HG03045 (cell line): ENCODE results near the gene RAPGEF2.
"Not testable (repeated sequence)": the region's sequence is repeated elsewhere in the genome, so short reads cannot be mapped to it uniquely, and the experiment has no call there.

ENCODE experiments used
- ATAC-seq: cut with Tn5 transposase; IDR thresholded peaks from one replicate; pipeline ENCODE4 v1.9.1; 2021; ENCODE audit warnings: mild to moderate bottlenecking, moderate library complexity; ENCODE audit not compliant: unreplicated experiment

The RAPGEF2 gene

GRCh38 chr4:159102622-159103383 lies at the start of gene RAPGEF2:
TSS of gene RAPGEF2 (plus strand) at chr4:159103079. CDS start at chr4:159104163, 1,084 bp downstream.
- peak; percentile 85 for ATAC-seq

- no peak for ATAC-seq
Observed at GRCh38 chr4:159055833-159056232, 47.0 kb upstream of the RAPGEF2 start.

GRCh38 chr4:159060161-159060560 lies 42.7 kb upstream of the RAPGEF2 start:
- no peak for ATAC-seq

GRCh38 chr4:159062381-159062780 lies 40.5 kb upstream of the RAPGEF2 start:
- ATAC-seq = no peak

DNA sequence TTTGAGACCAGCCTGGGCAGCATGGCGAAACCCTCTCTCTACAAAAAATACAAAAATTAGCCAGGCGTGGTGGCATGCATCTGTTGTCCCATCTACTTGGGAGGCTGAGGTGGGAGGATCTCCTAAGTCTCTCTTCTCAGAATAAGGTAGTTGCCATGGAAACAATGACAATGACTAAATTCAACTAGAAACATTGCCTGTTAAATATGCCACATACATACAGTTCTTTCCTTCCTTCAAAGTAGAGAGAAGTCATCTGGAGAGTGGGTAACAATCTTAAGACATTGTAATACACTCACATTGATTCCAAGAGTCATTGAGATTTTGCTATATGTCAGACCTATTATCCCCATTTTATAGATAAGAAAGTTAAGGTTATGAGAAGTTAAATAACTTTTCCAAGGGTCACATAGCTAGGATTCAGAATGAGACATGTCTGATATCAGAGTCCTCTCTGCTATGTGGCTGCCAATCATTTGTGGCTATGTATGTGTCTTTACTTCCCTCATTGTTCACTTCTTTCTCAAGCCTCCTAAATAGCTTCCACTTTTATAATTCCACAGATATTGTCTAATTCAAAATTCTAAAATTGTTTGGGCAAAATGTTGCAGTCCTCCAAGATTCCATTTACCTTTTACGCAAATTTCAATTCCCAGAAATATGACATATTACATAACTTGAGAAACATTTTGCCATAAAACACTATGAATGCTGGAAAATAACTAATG lies 37.2 kb upstream of the RAPGEF2 start:
- no peak for ATAC-seq

- not testable (repeated sequence) for ATAC-seq
Observed at GRCh38 chr4:159068139-159068538, 34.7 kb upstream of the RAPGEF2 start.

DNA sequence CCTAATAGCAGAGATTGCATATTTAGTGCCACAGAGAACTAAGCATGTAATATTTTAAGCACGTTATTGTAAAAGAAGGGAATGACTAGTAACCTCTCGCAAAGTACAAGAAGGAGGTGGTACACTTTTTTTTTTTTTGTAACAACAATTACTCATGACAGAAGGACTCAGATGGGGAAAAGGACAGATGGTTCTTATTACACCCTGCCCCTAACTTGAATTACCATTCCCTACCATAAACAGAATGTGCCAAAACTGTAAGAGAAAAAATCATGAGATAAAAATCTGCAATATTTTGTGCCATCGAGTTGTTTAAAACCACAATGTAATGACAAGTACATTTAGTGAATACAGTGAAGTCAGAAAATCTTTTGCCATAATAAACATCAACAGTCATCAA lies 33.0 kb upstream of the RAPGEF2 start:
- no peak for ATAC-seq

DNA sequence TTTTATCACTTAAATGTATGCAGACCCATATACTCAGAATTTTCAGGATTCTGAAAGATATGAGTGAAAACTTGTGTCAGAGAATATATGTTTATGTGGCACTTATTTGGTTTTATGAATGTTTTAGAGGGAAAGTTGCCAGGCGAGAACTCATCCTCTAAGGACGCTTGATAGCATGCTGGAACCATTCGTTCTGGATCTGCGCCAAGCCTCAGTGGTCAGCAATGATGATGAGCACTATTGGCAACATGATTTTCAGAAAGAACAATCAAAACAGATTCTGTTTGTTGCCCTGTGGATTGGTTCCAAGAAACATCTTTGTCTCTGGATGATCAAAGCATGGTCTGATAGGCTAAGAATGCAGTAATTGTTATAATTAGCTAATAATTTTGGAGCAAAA lies 32.1 kb upstream of the RAPGEF2 start:
- no peak for ATAC-seq

- ATAC-seq = no peak
Observed at GRCh38 chr4:159071178-159071968, 31.5 kb upstream of the RAPGEF2 start.

DNA sequence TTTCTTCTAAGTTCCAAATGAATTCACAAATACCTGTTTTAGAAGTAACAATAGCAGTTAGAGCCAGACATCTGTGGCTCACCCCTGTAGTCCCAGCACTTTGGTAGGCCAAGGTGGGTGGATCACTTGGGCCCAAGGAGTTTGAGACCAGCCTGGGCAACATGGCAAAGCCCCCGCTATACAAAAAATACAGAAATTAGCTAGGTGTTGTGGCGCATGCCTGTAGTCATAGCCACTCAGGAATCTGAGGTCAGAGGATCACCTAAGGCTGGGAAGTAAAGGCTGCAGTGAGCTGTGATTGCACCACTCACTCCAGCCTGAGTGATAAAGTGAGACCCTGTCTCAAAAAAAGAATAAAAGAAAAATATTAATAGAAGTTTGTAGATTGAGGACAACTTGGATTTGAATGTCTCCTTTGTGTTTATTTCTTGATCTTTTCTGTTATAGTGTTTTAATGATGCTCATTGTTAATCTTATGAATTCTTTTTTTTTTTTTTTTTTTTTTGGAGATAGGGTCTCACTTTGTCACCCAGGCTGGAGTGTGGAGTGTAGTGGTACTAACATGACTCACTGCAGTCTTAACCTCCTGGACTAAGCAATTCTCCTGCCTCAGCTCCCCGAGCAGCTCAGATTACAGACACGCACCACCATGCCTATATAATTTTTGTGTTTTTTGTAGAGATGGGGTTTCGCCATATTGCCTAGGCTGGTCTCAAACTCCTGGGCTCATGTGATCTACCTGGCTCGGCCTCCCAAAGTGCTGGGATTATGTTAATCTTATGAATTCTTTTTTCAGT lies 30.7 kb upstream of the RAPGEF2 start:
- ATAC-seq = no peak

GRCh38 chr4:159075531-159075932 lies 27.3 kb upstream of the RAPGEF2 start:
- ATAC-seq = no peak

- ATAC-seq = not testable (repeated sequence)
Observed at GRCh38 chr4:159077018-159077417, 25.9 kb upstream of the RAPGEF2 start.

- ATAC-seq = peak; percentile 95
Observed at GRCh38 chr4:159077702-159078495, 25.0 kb upstream of the RAPGEF2 start.

DNA sequence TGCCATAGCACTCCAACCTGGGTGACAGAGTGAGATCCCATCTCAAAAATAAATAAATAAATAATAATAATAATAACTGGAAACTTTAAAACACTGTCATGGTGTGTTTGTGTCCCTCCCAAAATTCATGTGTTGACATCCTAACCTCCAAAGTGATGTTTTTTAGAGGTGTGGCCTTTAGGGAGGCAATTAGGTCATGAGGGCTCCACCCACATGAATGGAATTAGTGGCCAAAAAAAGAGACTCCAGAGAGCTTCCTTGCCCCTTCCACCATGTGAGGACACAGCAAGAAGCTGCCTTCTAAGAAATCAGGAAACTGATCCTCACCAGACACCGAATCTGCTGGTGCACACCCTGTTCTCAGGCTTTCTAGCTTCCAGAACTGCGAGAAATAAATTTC lies 23.8 kb upstream of the RAPGEF2 start:
- ATAC-seq = no peak

- ATAC-seq = no peak
Observed at GRCh38 chr4:159086606-159087005, 16.3 kb upstream of the RAPGEF2 start.

- ATAC-seq = no peak
Observed at GRCh38 chr4:159090255-159090654, 12.6 kb upstream of the RAPGEF2 start.

DNA sequence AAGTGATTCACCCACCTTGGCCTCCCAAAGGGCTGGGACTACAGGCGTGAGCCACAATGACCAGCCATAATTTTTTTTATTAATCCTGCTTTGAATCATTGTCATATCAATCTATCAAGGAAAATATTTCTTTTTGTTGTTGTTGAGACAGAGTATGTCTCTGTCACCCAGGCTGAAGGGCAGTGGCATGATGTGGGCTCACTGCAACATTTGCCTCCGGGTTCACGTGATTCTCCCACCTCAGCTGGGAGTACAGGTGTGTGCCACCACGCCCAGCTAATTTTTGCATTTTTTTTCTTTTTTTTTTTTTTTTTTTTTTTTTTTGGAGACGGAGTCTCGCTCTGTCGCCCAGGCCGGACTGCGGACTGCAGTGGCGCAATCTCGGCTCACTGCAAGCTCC lies 8.7 kb upstream of the RAPGEF2 start:
- ATAC-seq = not testable (repeated sequence)

DNA sequence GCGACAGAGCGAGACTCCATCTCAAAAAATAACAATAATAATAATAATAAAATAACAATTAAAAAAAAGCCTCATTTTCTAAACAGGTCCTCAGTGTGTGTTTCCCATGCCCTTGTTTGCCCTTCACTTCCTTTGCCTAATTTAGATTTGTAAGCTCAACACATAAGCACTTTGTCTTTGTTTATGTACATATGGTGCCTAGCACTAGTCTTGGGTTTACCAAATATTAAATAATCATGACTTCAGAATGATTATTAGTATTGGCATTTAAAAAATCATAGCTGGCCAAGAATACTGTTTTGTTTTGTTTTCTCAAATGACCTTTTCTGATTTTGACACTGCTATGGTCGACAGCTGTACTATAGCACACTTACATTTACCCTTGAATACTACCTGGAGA lies 6.4 kb upstream of the RAPGEF2 start:
- no peak for ATAC-seq

- no peak for ATAC-seq
Observed at GRCh38 chr4:159097144-159097543, 5.7 kb upstream of the RAPGEF2 start.

GRCh38 chr4:159097785-159098184 lies 5.1 kb upstream of the RAPGEF2 start:
- ATAC-seq = no peak
